GM21717 (cell line): ENCODE measurements around the gene CLPSL1.

Experiments
- ATAC-seq: cut with Tn5 transposase; IDR thresholded peaks from one replicate; pipeline ENCODE4 v1.9.1; 2021; ENCODE audit warnings: mild to moderate bottlenecking, moderate library complexity; ENCODE audit not compliant: unreplicated experiment

The CLPSL1 gene

DNA sequence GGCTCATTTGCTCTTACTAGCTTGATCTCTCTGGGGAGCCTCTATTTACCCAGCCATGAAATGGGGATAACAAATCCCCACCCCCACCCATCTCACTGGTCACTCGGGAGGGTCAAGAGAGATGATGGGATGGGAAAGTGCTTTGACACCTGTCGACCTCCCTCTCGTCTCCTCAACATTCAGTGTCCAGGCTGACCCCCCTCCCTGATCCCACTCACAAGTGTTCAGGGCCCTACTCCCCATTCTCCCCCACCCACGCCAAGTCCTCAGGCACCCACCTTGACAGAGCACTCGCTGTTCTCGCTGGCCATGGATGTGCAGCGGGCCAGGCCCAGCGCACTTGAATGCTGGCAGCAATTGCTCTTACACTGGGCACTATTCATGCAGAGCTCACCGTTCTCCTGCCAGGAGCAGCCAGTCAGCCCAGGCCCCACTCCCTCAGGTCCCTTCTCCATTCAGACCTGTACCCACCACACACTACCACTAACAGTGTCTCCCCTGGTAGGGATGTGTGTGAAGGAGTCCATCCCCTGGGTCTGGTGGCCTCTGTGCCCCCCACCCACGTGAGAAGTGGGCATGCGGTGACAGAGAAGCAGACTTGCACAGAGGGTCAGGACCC lies 14.7 kb downstream of the CLPSL1 start:
- ATAC-seq: no peak

DNA sequence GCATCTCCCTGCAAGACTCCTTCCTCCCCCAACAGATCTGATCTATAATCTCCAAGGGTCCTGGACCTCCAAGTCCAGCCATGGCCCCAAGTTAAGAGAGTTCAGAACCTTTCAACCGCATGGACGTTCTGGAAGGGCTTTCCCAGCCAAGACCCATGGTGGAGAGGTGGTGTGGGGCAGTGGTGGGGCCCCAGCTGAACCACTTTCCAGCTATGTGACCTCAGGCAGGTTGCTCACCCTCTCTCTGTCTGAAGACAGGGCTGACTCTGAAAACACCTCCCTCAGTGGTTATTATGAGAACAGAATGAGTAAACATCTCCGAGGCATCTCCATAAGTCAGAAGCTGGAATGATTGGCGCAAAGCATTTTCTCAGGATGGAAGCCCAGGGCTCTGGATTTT lies 15.4 kb downstream of the CLPSL1 start:
- no peak for ATAC-seq

DNA sequence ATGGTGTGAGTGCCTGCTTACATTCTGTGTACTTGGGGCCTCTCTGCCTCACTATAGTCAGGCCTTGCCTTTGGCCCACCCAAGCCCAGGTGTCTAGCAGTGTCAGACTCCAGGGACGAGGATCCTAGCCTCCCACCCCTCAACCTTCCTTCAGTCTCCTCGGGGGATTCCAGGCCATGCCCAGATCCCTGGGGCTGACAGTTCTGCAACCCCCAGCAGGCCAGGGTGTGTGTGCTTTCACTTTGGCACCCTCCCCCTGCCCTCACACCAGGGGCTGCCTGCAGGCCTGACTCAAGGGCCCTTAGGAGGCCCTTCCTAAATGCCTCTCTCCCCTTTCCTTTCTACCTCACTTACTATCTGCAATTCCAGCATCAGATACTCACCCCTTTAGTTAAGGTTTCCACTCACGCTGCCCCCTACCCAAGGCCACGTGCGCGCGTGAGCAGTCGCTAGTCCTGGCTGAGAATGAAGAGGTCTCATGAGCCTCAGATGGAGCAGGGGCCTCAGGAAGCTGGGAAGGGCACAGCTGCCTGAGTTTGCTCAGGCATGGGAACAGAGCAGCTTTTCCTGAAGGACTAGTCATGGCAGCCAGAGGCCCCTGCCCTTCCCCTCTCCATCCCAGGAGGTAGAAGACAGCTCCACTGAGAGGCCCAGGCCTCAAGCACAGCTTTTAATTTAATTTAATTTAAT lies 17.2 kb downstream of the CLPSL1 start:
- no peak for ATAC-seq

DNA sequence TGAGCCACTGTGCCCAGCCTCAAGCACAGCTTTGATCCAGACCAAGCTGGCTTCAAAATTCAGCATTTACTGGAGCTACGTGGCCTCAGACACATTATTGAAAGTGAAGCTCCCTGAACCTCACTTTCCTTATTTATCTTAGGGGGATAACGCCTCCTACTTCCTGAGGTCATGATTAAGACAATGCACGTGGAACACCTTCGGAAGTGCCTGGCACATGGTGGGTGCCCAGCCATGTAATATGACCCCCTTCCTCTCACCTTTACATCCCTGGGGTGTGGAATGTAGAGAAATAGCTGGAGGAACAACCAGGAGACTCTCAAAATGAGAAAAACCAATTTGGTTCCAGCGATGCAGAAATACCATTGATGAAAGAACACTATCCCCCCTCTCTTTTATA lies 17.9 kb downstream of the CLPSL1 start:
- ATAC-seq: no peak

DNA sequence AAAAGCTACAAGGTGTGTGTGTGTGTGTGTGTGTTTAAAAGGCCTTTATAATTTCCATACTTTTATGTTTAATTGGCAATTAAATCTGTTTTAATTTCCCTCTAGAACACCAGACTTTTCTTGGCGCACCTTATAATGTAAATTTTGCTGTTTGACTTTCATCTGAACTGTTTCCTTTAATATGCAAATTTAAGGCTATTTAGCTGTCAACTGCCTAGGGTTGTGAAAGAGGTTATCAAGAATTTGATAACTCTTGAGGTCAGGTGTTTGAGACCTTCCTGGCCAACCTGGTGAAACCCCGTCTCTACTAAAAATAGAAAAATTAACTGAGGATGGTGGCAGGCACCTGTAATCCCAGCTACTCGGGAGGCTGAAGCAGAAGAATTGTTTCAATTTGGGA lies 20.3 kb downstream of the CLPSL1 start:
- no peak for ATAC-seq

DNA sequence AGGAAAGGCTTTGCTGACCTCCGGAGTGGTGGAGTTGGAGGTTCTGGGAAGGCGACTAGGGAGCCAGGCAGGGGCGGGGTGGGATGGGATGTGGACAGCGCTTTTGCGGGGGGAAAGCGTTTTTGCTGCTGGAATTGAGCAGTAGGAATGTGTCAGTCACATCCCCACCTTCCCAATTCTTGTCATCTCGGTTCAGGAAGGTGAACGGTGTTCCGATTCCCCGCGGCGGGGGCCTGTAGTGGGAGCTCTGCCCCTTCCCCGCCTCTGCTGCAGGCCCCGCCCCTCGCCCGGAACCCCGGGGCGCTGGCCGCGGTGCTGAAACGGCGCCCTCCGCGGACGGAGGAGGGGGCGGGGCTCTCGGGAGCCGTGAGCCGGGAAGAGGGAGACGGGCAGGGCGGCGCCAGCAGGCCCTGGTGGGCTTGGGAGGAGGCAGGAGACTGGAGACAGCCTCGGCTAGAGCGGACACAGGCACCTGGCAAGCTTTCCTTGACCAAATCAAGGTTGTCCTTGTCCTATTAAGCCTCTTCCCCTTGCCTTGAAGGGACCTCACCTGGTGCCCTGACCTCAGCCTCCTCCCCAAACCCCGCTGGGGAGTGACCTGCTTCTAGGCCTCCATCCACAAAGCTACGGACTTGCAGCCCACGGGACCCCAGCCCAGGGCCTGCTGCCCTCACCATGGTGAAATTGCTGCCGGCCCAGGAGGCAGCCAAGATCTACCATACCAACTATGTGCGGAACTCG lies 24.3 kb downstream of the CLPSL1 start, which contains the start of gene LHFPL5:
TSS of gene LHFPL5 (plus strand) at position 357 of the 741 bp plus-strand sequence. CDS start at position 676, 319 bp downstream.
- no peak for ATAC-seq

DNA sequence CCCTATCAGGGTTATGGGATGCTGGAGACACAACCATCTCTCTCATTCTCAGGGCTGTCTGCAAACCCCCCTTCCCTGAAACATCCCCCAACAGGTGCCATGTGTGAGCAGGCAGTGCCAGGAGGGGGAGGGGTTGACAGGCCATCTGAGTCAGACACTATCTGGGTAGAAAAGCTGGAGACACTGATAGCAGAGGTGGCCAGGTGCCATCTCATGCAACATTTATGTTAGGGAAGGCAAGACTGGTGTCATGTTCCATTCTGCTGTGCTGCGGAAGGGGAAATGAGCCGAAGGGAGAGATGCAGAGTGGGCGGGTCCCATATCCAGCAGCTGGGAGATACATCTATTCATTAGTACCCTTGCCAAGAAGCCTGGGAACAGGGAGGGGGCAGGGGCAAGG lies 27.9 kb downstream of the CLPSL1 start:
- ATAC-seq: no peak

DNA sequence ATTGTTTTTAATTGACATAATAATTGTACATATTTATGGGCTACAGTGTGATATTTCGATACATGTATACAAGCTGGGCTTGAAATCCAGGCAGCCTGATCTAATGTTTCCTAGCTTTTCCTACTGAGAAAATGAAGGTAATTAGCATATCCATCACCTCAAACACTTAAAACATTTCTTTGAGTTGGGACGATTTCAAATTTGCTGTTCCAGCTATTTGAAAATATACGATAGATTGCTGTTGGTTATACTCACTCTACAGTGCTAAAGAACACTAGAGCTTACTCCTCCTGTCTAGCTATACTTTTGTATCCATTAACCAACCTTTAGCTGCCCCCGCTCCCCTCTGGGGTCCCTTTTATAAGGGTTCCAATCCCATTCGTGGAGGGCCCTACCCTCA lies 29.0 kb downstream of the CLPSL1 start:
- ATAC-seq: no peak

DNA sequence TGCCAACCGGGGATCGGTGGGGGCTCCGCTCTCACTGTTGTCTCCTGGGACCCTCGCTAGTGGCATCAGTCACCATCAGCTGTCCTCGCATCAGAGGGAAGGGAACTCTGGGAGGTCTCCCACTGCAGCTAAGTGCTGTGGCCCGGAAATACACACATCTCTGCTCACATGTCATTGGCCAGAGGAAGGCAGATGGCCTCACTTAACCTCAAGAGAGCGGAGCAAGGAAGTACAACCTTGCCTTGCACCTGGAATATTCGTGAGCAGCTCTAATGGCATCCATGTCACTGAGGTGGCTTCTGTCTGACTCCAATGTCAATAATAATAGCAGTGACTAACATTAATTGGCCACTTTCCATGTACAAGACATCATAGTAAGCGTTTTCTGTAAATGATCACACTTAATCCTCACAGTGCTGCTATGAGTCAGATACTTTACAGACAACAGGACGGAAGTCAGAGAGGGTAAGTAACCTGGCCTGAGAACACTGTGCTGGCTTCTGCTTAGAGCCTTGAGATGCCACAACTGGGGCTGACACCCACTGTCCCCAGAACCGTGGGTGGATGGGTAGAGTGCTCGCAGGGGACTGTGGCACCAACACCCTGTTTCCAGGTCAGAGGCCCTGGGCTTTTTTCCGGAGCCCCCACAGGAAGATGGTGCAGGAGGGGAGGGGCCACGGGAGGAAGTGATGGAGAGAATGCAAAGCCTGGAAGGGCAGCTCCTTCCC lies 30.3 kb downstream of the CLPSL1 start:
- ATAC-seq: no peak

DNA sequence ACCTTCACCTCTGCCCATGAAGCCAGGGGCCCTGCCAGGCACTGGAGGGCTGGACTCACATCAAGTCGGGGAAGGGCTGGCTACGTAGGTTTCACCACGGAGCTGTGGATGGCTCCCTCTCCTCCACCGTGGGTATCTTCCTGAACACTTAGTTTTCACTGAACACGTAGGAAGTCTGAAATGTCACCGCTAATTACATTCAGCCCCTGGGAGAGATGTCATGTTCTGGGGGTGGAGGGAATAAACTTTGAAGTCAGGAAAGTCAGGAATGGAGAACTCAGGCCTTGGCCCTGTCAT lies 30.8 kb downstream of the CLPSL1 start:
- no peak for ATAC-seq

DNA sequence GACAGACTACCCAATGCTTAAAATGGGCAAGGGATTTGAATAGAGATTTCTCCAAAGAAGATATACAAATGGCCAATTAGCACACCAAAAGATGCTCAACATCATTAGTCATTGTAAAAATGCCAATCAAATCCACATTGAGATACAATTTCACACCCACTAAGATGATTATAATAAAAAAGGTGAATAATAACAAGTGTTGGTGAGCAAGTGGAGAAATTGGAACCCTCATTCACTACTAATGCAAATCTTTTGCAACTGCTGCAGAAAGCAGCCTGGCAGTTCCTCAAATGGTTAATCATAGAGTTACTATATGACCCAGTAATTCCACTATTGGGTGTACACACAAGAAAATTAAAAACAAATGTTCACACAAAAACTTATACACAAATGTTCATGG lies 36.7 kb downstream of the CLPSL1 start:
- no peak for ATAC-seq

DNA sequence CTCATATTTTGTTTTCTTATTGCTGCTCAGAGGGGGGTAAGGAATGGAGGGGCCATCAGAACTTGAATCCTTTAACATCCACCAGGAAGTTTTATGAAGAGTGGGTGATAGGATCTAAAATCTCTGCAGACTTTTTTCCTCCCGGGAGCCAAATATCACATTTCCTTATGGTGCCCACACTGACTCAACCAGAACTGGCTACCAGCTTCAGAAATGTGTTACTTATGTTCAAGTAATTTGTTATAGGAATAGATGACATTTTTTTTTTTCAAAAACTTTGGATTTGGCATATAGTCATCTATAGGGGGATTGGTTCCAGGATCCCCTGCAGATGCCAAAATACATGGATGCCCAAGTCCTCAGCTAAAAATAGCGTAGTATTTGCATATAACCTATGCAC lies 42.8 kb downstream of the CLPSL1 start:
- ATAC-seq: no peak

DNA sequence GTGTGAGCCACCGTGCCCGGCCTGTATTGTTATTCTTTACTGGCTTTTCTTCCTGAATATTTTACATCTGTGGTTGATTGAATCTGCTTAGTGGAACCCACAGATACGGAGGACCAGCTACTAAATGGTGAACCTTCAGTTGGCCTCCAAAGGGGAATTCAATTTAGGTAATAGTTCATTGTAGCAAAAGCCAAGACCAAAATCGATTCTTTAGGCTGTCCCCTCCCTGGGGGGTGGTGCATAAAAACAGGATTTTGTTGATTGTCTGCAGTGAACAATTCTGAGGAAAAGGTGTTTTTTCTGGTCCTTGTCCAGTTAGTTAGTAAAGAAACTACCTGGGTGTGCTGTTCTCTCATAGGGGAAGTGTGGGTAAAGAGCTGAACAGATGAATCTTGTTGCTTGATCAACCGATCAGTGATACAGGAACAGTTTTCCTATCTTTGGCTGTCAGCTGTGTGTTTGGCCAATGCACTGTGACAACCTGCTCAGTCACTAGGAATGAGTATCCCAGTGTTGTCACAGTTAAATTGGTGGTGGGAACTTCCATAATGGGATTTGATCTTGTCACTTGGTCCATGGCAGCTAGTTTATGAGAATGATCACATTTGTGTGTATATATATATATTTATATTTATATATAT lies 43.9 kb downstream of the CLPSL1 start:
- ATAC-seq: no peak

DNA sequence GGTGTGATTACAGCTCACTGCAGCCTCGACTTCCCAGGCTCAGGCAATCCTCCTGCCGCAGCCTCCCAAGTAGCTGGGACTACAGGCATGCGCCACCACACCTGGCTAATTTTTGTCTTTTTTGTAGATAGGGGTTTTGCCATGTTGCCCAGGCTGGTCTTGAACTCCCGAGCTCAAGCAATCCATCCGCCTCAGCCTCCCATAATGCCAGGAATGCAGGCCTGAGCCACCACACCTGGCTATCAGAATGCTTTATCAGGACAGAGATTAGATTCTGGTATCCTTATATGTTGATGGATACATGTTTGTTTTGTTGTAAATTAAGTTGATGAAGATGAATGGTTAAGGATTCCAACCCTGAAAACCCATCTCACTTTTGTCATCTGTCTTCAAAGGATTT lies 48.5 kb downstream of the CLPSL1 start:
- ATAC-seq: no peak

DNA sequence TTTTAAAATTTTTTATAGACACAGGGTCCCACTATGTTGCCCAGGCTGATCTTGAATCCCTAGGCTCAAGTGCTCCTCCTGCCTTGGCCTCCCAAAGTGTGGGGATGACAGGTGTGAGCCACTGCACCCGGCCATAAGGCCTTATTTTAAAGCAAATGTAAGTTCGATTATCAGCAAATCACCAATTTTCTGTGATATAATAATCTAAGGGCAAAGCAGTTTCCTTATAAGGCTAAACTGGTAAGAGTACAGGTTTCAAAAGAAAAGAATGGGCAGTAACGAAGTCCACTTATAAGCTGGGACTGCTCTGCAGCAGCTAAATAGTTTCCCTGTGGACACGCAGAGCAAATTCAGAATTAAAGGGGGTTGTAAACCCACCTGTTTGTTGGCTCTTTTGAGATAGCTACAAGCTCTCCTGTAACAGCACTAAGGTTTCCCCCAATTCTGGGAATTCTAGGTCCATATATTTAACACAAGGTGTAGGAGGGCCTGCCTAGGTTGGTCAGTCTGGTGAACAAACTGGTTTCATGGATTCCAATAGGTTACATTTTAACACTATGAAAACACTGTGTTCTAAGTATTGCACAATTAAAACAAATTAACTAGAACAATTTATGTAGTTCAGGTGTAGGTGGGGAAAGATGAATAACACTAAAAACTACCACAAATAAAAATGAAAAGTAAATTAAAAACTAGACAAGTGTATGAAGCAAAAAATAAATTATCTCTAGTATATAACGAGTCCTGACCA lies 50.6 kb downstream of the CLPSL1 start:
- ATAC-seq: no peak

DNA sequence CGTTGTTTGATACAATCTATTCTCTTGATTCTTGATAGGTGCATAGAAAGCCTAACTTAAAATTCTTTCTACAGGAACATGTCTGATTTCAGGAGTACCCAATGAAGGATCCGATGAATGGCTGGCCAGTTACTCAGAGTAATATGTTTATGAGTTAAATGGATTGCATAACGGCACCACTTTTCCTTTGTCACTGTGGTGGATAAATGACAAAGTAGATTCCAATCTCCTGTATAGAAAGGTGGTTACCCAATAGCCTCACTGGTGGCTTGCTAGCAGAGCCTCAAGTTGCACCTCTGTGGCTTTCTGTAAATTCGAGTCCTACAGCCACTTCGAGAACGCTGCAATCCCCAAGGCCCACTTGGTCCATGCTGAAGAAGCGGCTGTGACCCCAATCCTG lies 52.7 kb downstream of the CLPSL1 start:
- no peak for ATAC-seq
